ENCODE measurements around the gene POR. TPM values are rescaled to one million over a fixed set of nuclear protein-coding genes. Genes with fewer than 3 reads are reported as not detected.
"Not testable (repeated sequence)": the region's sequence is repeated elsewhere in the genome, so short reads cannot be mapped to it uniquely, and the experiment has no call there.

Gene POR
- total RNA-seq, 1 donor from 2014 or later, result 45.7 TPM

GRCh38 chr7:75881436-75882095, 33.4 kb upstream of the POR start:
- intact Hi-C loops (cut with micrococcal nuclease), result no loop called here
- ATAC-seq (no peak), DNase-seq (no peak)

- intact Hi-C loops (cut with micrococcal nuclease); DNase-seq; ATAC-seq: not testable (repeated sequence)
These were observed 31.6 kb upstream of the POR start for GRCh38 chr7:75883265-75883824.

DNA sequence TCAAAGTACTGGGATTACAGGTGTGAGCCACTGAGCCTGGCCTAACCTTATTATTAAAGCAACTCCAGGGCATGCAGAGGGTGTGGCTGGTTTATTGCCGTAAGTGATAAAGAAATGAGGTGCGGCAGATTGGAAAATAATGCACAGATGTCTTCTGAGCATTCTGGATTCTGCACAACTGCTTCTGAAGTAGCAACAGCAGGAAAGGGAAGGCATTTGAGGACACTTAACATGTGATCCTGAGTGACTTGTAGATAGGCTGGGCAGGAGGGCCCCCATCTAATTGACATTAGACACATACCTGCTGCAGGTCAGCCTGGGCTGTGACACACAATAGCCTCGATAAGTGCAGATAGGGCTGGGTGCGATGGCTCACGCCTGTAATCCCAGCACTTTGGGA, 30.5 kb upstream of the POR start:
- DNase-seq (no peak), ATAC-seq (no peak)
- intact Hi-C loops (cut with micrococcal nuclease), result no loop called here

DNA sequence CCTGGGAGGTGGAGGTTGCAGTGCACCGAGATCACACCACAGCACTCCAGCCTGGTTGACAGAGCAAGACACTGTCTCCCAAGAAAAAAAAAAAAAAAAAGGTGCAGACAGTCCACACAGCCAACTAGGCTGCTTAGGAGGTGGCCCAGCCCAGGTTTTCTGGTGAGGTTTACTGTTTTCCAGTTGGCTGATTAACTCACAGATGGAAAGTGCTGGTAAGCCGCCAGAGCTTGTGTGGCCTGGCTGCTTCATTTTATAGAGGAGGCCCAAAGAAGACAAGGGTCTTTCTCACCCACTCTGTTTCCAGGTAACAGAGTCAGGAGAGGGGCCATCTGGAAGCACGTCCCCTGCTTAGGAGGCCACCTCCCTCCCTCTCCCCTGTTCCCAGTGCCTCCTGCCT, 29.9 kb upstream of the POR start:
- ATAC-seq, result no peak
- intact Hi-C loops (cut with micrococcal nuclease), result no loop called here
- no peak for DNase-seq

DNA sequence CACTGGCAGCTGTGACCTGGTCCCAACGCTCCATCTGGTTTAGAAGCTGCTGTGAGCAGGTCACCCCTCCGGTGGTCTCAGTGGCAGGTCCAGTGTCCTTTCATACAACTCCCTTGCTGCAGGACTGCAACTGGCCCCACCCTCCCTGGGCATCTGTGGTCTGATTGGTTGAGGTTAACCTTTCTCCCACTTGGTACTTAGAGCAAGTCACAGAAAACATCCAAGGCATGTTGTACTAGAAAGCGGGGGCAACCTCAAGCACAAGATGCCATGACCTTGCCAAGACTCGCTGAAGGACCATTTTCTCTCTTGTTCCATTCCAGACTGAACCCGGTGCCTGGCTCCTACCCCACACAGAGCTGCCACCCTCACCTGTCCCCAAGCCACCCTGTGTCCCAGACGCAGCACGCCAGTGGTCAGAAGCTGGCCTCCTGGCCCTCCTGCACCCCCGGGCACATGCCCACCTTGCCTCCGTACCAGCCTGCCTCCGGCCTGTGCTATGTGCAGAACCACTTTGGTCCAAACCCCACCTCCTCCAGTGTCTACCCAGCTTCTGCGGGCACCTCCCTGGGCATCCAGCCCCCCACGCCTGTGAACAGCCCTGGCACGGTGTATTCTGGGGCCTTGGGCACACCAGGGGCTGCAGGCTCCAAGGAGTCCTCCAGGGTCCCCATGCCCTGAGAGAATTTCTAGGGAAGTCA, 27.1 kb upstream of the POR start:
- intact Hi-C loops (cut with micrococcal nuclease), result no loop called here
- peak; percentile 5 for ATAC-seq
- DNase-seq, result no peak

- peak; percentile 56 for DNase-seq
- peak; percentile 63 for ATAC-seq
- intact Hi-C loops (cut with micrococcal nuclease), result no loop called here
These were observed 26.3 kb upstream of the POR start for GRCh38 chr7:75888464-75889222.

DNA sequence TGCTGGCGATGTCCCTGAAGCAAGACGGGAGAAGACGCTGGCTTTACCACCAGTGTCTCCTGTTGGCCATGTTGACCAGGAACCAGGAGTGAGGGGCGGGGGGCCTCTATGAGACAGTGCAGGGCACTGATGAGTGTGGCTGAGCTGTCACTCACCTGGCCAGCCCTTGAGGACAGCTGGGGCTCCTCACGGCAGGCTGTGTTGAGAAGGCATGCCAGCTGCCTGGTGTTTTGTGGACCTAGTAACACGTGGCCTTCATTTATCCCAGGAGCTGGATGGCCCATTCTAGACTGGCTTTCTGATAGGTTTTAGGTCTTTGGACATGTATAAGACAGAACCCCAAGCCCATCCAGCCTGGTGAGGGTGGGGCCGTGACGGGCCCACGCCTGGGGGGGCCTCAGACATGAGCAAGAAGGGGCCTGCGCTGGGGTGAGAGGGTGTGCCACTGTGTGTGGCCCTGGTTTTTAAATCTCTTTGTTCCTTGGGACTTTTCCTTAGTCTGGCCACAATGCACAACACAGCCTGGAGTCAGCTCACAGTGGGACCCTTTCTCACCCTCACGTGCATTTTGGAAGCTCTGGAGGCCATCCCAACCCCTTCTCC, 25.6 kb upstream of the POR start:
- no peak for ATAC-seq
- intact Hi-C loops (cut with micrococcal nuclease), result no loop called here
- DNase-seq, result no peak

DNA sequence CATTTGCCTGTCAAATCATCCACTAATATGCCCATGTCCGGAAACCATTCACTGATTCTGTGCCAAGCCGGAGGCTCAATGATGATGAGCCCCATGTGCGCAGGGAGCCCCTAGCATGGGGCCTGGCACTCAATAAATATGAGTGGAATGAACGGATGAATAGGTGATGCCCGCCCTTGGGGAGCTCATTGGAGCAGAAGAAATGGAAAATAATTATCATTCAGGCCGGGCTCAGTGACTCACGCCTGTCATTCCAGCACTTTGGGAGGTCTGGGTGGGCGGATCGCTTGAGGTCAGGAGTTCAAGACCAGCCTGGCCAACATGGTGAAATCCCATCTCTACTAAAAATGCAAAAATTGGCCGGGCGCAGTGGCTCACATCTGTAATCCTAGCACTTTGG, 25.1 kb upstream of the POR start:
- ATAC-seq (no peak), DNase-seq (no peak)
- intact Hi-C loops (cut with micrococcal nuclease), result no loop called here

- DNase-seq, result not testable (repeated sequence)
These were observed 23.7 kb upstream of the POR start for GRCh38 chr7:75891237-75891636.

GRCh38 chr7:75891815-75892411, 23.0 kb upstream of the POR start:
- DNase-seq (no peak), ATAC-seq (no peak)
- intact Hi-C loops (cut with micrococcal nuclease), result no loop called here

More at GRCh38 chr7:75891237-75891636, 23.7 kb upstream of the POR start:
- intact Hi-C loops (cut with micrococcal nuclease); ATAC-seq: not testable (repeated sequence)

DNA sequence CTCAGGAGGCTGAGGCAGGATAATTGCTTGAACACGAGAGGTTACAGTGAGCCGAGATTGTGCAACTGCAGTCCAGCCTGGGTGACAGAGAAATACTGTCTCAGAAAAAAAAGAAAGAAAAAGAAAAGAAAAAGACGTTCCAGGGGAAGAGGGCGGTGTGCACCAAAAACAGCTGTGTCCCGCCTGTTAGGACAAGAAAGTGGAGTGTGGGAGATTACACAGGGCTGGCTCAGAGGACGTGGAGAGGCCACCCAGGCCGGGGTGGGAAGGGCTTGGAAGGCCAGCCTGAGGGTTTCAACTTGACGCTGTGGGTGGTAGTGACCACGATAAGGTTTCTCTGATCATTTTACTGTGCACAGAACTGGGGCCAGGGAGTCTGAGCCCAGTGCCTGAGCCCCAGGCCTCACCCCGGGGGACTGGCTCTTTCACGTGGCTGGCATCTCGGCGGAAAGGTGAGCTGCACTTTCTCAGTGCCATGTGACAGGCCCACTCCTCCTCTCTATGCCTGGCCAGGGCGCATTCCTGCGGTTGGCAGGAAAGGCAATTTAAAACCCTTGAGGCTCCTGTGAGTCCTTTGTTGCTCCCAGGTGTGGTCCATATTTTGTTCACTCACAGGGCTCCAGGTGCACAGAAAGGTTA, 22.2 kb upstream of the POR start:
- DNase-seq, result peak; percentile 72
- ATAC-seq, result peak; percentile 85
- intact Hi-C loops (cut with micrococcal nuclease), result no loop called here

DNA sequence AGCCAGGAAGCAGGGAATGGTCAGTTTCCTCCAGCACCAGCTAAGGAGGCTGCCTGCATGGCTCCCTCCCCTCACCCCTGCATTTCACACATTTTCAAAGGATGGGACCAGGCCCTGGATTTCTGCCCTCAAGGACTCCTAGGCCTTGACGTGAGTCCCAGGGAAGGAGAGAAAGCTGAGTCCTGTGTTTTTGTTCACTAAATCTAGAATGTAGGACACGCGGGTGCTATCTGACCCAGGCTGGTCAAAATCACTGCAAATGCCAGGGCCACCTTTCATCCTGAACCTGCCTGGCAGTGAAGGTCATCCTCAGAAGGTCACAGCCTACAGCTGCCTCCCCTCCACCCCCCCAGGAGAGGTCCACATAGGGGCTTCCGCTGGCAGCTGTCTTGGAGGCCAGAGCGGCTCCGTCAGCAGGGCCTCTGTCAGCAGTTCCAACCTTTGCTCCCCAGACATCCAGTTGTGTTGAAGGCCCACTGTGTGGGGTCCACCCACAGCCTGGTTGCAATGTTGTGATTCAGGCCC, 18.1 kb upstream of the POR start:
- no peak for DNase-seq
- ATAC-seq, result no peak
- intact Hi-C loops (cut with micrococcal nuclease), result no loop called here

DNA sequence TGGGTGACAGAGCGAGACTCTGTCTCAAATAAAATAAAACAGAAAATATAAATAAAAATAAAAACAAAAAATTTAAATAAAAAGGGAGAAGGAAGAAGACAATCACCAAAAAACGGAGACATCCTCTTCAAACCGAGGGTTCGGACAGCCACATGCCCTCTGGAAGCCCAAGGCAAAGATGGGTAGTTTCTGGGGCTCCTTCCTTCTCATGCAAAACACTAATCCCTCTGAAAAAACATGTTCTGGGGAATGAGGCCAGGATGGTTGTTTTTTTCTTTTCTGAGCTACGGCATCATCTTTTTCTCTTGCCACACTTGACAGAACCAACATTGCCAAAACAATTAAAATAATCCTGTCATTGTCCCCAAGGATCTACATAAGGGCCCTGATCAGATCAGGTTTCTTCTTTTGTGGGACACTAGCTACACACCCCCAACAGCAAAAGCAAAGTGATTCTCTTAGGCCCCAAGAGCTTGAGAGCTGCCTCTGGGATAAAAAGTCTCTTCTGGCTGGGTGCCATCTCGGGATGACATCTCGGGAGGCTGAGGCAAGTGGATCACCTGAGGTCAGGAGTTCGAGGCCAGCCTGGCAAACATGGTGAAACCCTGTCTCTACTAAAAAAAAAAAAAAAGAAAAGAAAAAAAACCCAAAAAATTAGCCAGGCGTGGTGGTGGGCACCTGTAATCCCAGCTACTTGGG, 14.2 kb upstream of the POR start:
- DNase-seq (no peak), ATAC-seq (no peak)
- intact Hi-C loops (cut with micrococcal nuclease), result no loop called here

DNA sequence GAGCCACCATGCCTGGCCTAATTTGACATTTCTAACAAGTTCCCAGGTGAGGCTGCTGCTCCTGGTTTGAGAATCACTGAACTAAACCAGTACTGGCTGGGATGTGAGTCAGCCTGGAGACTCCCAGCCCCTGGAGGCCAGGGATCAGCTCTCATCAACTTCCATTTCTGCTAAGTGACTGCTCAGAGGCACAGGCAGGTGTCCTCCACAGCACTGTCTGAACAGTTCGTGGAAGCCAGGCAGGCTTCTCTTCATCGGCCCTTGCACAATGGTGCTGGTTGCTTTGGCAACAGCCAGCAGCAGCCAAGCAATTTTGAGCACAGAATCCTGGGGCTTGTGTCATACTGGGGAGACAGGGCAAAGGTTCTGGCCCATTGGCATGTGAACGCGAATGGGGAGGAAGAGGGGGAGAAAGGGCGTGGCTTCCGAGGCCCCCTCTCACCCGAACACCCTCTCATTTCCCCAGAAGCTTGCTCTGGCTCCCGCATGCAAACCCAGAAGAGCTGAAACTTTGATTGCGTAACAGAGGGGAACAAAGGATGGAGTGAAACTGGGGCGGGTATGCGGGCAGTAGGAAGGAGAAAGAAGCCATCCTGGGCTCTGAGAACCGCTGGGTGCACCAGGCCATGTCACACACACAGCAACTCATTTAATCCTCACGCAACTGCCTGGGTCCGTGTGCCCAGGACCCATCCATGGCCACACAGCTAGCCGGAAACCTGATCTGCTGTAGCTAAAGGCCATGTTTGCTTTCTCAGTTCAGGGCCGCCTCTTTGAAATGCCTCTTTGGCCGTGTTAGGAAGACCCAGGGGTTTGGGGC, 9.0 kb upstream of the POR start:
- intact Hi-C loops (cut with micrococcal nuclease), result no loop called here

GRCh38 chr7:75906991-75907667, 7.8 kb upstream of the POR start:
- DNase-seq (no peak), ATAC-seq (peak; percentile 63)
- intact Hi-C loops (cut with micrococcal nuclease), result no loop called here

More for the DNA sequence above, 9.0 kb upstream of the POR start:
- DNase-seq, result peak; percentile 74
- peak; percentile 89 for ATAC-seq

DNA sequence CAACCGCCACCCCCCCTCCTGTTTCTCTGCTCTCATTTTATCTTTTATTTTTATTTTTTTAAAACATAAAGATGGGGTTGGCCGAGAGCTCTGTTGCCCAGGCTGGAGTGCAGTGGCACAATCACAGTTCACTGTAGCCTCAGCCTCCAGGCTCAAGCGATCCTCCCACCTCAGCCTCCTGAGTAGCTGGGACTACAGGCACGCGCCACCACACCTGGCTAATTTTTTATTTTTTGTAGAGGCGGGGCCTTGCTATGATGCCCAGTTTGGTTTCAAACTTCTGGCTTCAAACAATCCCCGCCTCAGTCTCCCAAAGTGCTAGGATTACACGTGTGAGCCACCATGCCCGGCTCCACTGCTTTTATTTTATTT, 7.3 kb upstream of the POR start:
- ATAC-seq; intact Hi-C loops (cut with micrococcal nuclease); DNase-seq: not testable (repeated sequence)

Data from left ventricle myocardium superior (tissue), 1 donor.